ENCODE results near the gene GSC2. TPM values are rescaled to one million over a fixed set of nuclear protein-coding genes. Genes with fewer than 3 reads are reported as not detected.

Gene GSC2
- total RNA-seq, 1 donor from 2014 or later, result not detected

- Histone ChIP-seq H3K79me2 (ENCODE audit: insufficient read depth, low read length) (peaks cover 11% of the 10 kb centered on the region), H4K20me1 (ENCODE audit: insufficient read depth, low read length) (peaks cover 14% of the 10 kb centered on the region), H3K4me2 (ENCODE audit: low read length) (no peak overlapping the region), H3K4me1 (ENCODE audit: insufficient read depth, low read length) (peaks cover 8% of the 10 kb centered on the region), H3K27ac (ENCODE audit: low read depth, low read length) (no peak overlapping the region), H3K4me3 (ENCODE audit: insufficient read depth, low read depth, low read length) (no peak overlapping the region), H2AFZ (ENCODE audit: low read depth, low read length) (no peak overlapping the region), H3K36me3 (ENCODE audit: insufficient read depth, low read length) (no peaks in the 10 kb centered on the region), H3K9ac (ENCODE audit: low read length) (no peak overlapping the region), H3K9me3 (ENCODE audit: insufficient read depth, low read depth, low read length) (no peaks in the 10 kb centered on the region), H3K27me3 (ENCODE audit: insufficient read depth, low read length) (no peaks in the 10 kb centered on the region)
- H3K36me3 Mint-ChIP-seq (ENCODE audit: low read depth, unreplicated experiment), result peaks cover 5% of the 10 kb centered on the region
- peaks cover 30% of the 10 kb centered on the region for H3K27me3 Mint-ChIP-seq (ENCODE audit: low read depth, unreplicated experiment)
- H3K9me3 Mint-ChIP-seq (ENCODE audit: unreplicated experiment), result no peaks in the 10 kb centered on the region
- H3K4me3 Mint-ChIP-seq (ENCODE audit: unreplicated experiment), result no peak overlapping the region
- H3K27ac Mint-ChIP-seq (ENCODE audit: unreplicated experiment), result no peak overlapping the region
- H3K4me1 Mint-ChIP-seq (ENCODE audit: low read depth, unreplicated experiment), result peaks cover 6% of the 10 kb centered on the region
- no peak for FAIRE-seq
- DNase-seq (ENCODE audit: low read depth), result no peak
- TF ChIP-seq CTCF (IDR thresholded peaks at IDR 0.05; ENCODE audit: insufficient read depth, low read depth, low read length), result no peak
- no peak for TF ChIP-seq EZH2 (IDR thresholded peaks at IDR 0.05; ENCODE audit: insufficient read depth, low read length)
Observed at GRCh38 chr22:19125474-19126308, 24.4 kb downstream of the GSC2 start.

- Mint-ChIP-seq H3K27me3 (ENCODE audit: low read depth, unreplicated experiment) (peaks cover 30% of the 10 kb centered on the region), H3K36me3 (ENCODE audit: low read depth, unreplicated experiment) (peaks cover 5% of the 10 kb centered on the region), H3K9me3 (ENCODE audit: unreplicated experiment) (no peaks in the 10 kb centered on the region), H3K27ac (ENCODE audit: unreplicated experiment) (no peak overlapping the region), H3K4me3 (ENCODE audit: unreplicated experiment) (no peak overlapping the region), H3K4me1 (ENCODE audit: low read depth, unreplicated experiment) (peaks cover 10% of the 10 kb centered on the region)
- H2AFZ ChIP-seq (ENCODE audit: low read depth, low read length), result no peak overlapping the region
- no peak overlapping the region for H3K9ac ChIP-seq (ENCODE audit: low read length)
- no peaks in the 10 kb centered on the region for H3K27me3 ChIP-seq (ENCODE audit: insufficient read depth, low read length)
- no peak overlapping the region for H3K27ac ChIP-seq (ENCODE audit: low read depth, low read length)
- peaks cover 12% of the 10 kb centered on the region for H3K4me1 ChIP-seq (ENCODE audit: insufficient read depth, low read length)
- DNase-seq (ENCODE audit: low read depth) (no peak), FAIRE-seq (no peak)
- H3K36me3 ChIP-seq (ENCODE audit: insufficient read depth, low read length), result no peaks in the 10 kb centered on the region
- H3K9me3 ChIP-seq (ENCODE audit: insufficient read depth, low read depth, low read length), result no peaks in the 10 kb centered on the region
- H3K4me2 ChIP-seq (ENCODE audit: low read length), result no peak overlapping the region
- H3K4me3 ChIP-seq (ENCODE audit: insufficient read depth, low read depth, low read length), result no peak overlapping the region
- peaks cover 21% of the 10 kb centered on the region for H4K20me1 ChIP-seq (ENCODE audit: insufficient read depth, low read length)
- TF ChIP-seq EZH2 (IDR thresholded peaks at IDR 0.05; ENCODE audit: insufficient read depth, low read length), result no peak
- TF ChIP-seq CTCF (IDR thresholded peaks at IDR 0.05; ENCODE audit: insufficient read depth, low read depth, low read length), result no peak
- peaks cover 18% of the 10 kb centered on the region for H3K79me2 ChIP-seq (ENCODE audit: insufficient read depth, low read length)
Observed at GRCh38 chr22:19125011-19125410, 25.1 kb downstream of the GSC2 start.

DNA sequence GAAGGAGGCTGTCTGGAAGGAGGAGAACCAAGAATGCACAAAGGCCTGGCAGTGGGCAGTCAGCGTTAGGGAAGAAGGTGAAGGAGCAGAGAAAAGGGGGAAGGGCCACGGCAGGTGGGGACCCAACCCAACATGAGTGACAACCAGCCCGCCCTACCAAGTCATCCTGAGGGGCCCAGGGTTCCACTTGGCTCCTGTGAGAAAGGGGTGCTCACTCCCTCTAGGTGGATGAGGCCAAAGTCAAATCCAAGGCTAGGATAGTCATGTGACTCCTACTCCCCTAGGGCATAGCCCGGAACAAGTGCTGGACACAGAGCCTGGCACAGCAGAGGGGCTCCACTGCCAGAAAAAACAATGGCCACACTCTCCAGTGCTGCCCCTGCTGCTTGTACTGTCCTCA is 25.7 kb downstream of the GSC2 start:
- peaks cover 12% of the 10 kb centered on the region for H3K4me1 ChIP-seq (ENCODE audit: insufficient read depth, low read length)
- H3K9me3 ChIP-seq (ENCODE audit: insufficient read depth, low read depth, low read length), result no peaks in the 10 kb centered on the region
- Mint-ChIP-seq H3K36me3 (ENCODE audit: low read depth, unreplicated experiment) (peaks cover 5% of the 10 kb centered on the region), H3K27ac (ENCODE audit: unreplicated experiment) (no peak overlapping the region), H3K4me3 (ENCODE audit: unreplicated experiment) (no peak overlapping the region), H3K9me3 (ENCODE audit: unreplicated experiment) (no peaks in the 10 kb centered on the region), H3K4me1 (ENCODE audit: low read depth, unreplicated experiment) (peaks cover 14% of the 10 kb centered on the region), H3K27me3 (ENCODE audit: low read depth, unreplicated experiment) (peaks cover 30% of the 10 kb centered on the region)
- DNase-seq (ENCODE audit: low read depth) (no peak), FAIRE-seq (no peak)
- TF ChIP-seq CTCF (IDR thresholded peaks at IDR 0.05; ENCODE audit: insufficient read depth, low read depth, low read length) (no peak), EZH2 (IDR thresholded peaks at IDR 0.05; ENCODE audit: insufficient read depth, low read length) (no peak)
- peaks cover 25% of the 10 kb centered on the region for H3K79me2 ChIP-seq (ENCODE audit: insufficient read depth, low read length)
- H3K4me3 ChIP-seq (ENCODE audit: insufficient read depth, low read depth, low read length), result no peak overlapping the region
- H3K27ac ChIP-seq (ENCODE audit: low read depth, low read length), result no peak overlapping the region
- no peaks in the 10 kb centered on the region for H3K36me3 ChIP-seq (ENCODE audit: insufficient read depth, low read length)
- H3K9ac ChIP-seq (ENCODE audit: low read length), result no peak overlapping the region
- H2AFZ ChIP-seq (ENCODE audit: low read depth, low read length), result no peak overlapping the region
- no peak overlapping the region for H3K4me2 ChIP-seq (ENCODE audit: low read length)
- H4K20me1 ChIP-seq (ENCODE audit: insufficient read depth, low read length), result peaks cover 23% of the 10 kb centered on the region
- no peaks in the 10 kb centered on the region for H3K27me3 ChIP-seq (ENCODE audit: insufficient read depth, low read length)
